ENCODE measurements around the gene LRIG1.

LRIG1 gene

DNA sequence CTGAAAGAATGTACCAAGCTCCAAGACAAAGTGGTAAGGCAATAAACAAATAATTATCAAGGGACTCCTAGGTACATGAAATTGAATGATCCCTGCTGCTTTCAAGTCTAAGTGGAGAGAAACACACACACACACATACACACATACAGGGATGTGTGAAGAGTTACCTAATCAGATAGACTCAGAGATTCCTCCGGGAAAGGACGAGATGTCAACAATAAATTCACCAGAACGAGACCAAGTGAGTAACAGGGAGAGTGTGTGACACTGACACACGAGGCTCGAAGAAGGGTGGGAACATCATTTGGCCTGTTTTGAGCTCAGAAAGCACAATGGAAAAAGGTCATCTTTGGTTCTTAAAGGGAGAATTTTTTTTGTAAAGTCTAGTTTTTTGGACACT lies 13.4 kb downstream of the LRIG1 start:
- peaks cover 100% of the 10 kb centered on the region for H3K4me1 ChIP-seq (ENCODE audit: control insufficient read depth, low read length)
- peaks cover 100% of the 10 kb centered on the region for H3K79me2 ChIP-seq (ENCODE audit: control insufficient read depth, low read length)
- no peaks in the 10 kb centered on the region for H3K27me3 ChIP-seq (ENCODE audit: control insufficient read depth, low read length)
- no peaks in the 10 kb centered on the region for H3K9me2 ChIP-seq (replicated peaks; ENCODE audit: control insufficient read depth, low read length)
- peaks cover 51% of the 10 kb centered on the region for H3K36me3 ChIP-seq (ENCODE audit: control insufficient read depth, low read length)
- peaks cover 28% of the 10 kb centered on the region for H4K20me1 ChIP-seq (ENCODE audit: control insufficient read depth, insufficient read depth, low read depth, low read length)
- no peak overlapping the region for H3K4me3 ChIP-seq (ENCODE audit: low read length)
- peak overlapping the region; percentile 19 for H3K4me2 ChIP-seq (ENCODE audit: low read length)
- H3F3A ChIP-seq (ENCODE audit: control insufficient read depth, insufficient read depth): peaks cover 24% of the 10 kb centered on the region
- TF ChIP-seq EZH2phosphoT487 (IDR thresholded peaks at IDR 0.05; ENCODE audit: borderline replicate concordance, low read length): no peak
- TF ChIP-seq, protein P1, sequence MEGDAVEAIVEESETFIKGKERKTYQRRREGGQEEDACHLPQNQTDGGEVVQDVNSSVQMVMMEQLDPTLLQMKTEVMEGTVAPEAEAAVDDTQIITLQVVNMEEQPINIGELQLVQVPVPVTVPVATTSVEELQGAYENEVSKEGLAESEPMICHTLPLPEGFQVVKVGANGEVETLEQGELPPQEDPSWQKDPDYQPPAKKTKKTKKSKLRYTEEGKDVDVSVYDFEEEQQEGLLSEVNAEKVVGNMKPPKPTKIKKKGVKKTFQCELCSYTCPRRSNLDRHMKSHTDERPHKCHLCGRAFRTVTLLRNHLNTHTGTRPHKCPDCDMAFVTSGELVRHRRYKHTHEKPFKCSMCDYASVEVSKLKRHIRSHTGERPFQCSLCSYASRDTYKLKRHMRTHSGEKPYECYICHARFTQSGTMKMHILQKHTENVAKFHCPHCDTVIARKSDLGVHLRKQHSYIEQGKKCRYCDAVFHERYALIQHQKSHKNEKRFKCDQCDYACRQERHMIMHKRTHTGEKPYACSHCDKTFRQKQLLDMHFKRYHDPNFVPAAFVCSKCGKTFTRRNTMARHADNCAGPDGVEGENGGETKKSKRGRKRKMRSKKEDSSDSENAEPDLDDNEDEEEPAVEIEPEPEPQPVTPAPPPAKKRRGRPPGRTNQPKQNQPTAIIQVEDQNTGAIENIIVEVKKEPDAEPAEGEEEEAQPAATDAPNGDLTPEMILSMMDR (IDR thresholded peaks at IDR 0.05; ENCODE audit: low read depth, low read length, poor library complexity, severe bottlenecking): no peak
- H3K27ac ChIP-seq (ENCODE audit: low read depth, low read length): no peak overlapping the region
- H3K9me3 ChIP-seq (ENCODE audit: control insufficient read depth, insufficient read depth, low read length): no peaks in the 10 kb centered on the region

DNA sequence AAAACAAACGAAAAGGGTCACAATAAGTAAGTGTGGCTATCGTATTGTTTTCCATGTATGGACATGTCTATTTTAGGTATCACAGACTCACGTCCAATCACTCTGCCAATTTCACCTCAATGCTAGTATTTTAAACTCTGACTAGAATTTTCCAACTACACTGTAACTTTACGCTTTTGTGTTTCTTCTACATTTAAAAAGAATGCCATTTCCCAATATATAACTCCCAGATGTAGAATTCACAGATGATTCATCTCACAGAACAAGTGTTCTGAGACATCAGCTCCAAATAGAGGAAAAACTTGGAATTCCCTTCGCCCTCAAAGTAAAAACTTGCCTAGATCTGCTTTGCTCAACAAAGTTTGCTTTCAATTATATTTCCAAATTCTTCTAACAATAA lies 14.2 kb downstream of the LRIG1 start:
- H3K27ac ChIP-seq (ENCODE audit: low read depth, low read length): no peak overlapping the region
- H3K4me2 ChIP-seq (ENCODE audit: low read length): peak overlapping the region; percentile 19
- no peaks in the 10 kb centered on the region for H3K9me2 ChIP-seq (replicated peaks; ENCODE audit: control insufficient read depth, low read length)
- H3K79me2 ChIP-seq (ENCODE audit: control insufficient read depth, low read length): peaks cover 100% of the 10 kb centered on the region
- no peaks in the 10 kb centered on the region for H3K27me3 ChIP-seq (ENCODE audit: control insufficient read depth, low read length)
- peaks cover 55% of the 10 kb centered on the region for H3K36me3 ChIP-seq (ENCODE audit: control insufficient read depth, low read length)
- no peaks in the 10 kb centered on the region for H3K9me3 ChIP-seq (ENCODE audit: control insufficient read depth, insufficient read depth, low read length)
- peaks cover 100% of the 10 kb centered on the region for H3K4me1 ChIP-seq (ENCODE audit: control insufficient read depth, low read length)
- peaks cover 20% of the 10 kb centered on the region for H3F3A ChIP-seq (ENCODE audit: control insufficient read depth, insufficient read depth)
- no peak overlapping the region for H3K4me3 ChIP-seq (ENCODE audit: low read length)
- TF ChIP-seq EZH2phosphoT487 (IDR thresholded peaks at IDR 0.05; ENCODE audit: borderline replicate concordance, low read length): no peak
- TF ChIP-seq, protein P1 (IDR thresholded peaks at IDR 0.05; ENCODE audit: low read depth, low read length, poor library complexity, severe bottlenecking): no peak
- H4K20me1 ChIP-seq (ENCODE audit: control insufficient read depth, insufficient read depth, low read depth, low read length): peaks cover 29% of the 10 kb centered on the region

DNA sequence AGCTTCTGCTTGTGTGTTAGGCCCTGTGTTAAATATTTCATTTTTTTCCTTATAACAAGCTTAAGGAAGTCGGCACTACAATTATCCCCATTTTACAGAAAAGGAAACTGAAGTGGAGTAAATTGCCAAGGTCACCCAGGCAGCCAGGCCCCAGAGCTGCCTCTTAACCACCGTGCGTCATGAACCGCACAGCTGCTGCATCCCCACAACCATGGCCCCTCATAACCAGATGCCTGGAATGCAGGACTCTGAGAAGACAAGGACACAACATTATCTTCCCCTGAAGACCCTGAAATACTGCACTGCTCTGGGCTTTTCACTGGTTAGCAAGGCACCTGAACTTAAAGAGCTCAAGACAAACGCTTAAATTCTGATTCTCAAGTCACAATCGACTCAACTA lies 14.6 kb downstream of the LRIG1 start:
- Histone ChIP-seq H3K9me2 (replicated peaks; ENCODE audit: control insufficient read depth, low read length) (no peaks in the 10 kb centered on the region), H3K79me2 (ENCODE audit: control insufficient read depth, low read length) (peaks cover 100% of the 10 kb centered on the region), H3K4me3 (ENCODE audit: low read length) (no peak overlapping the region), H3F3A (ENCODE audit: control insufficient read depth, insufficient read depth) (peaks cover 16% of the 10 kb centered on the region), H4K20me1 (ENCODE audit: control insufficient read depth, insufficient read depth, low read depth, low read length) (peaks cover 30% of the 10 kb centered on the region), H3K4me1 (ENCODE audit: control insufficient read depth, low read length) (peaks cover 100% of the 10 kb centered on the region), H3K36me3 (ENCODE audit: control insufficient read depth, low read length) (peaks cover 60% of the 10 kb centered on the region), H3K27me3 (ENCODE audit: control insufficient read depth, low read length) (no peaks in the 10 kb centered on the region), H3K4me2 (ENCODE audit: low read length) (peak overlapping the region; percentile 37), H3K9me3 (ENCODE audit: control insufficient read depth, insufficient read depth, low read length) (no peaks in the 10 kb centered on the region; the same call in 1 of the 2 replicates), H3K27ac (ENCODE audit: low read depth, low read length) (no peak overlapping the region)
- TF ChIP-seq, protein P1 (IDR thresholded peaks at IDR 0.05; ENCODE audit: low read depth, low read length, poor library complexity, severe bottlenecking): no peak
- TF ChIP-seq EZH2phosphoT487 (IDR thresholded peaks at IDR 0.05; ENCODE audit: borderline replicate concordance, low read length): no peak
